T-helper 1 cell treated with Interleukin-12 subunit alpha and Interleukin-12 subunit beta and Interleukin-4 antibody, amounts not matched to agents 30 μg/mL and 1 μg/mL, for 36 hours (primary cell): Measurements from ENCODE around the gene F11R.
"Not testable (repeated sequence)": the region's sequence is repeated elsewhere in the genome, so short reads cannot be mapped to it uniquely, and the experiment has no call there.

Source experiments
- H3K27ac Mint-ChIP-seq: one replicate; pipeline ENCODE4 v1.8.0; 2021; ENCODE audit warnings: mild to moderate bottlenecking, mixed read lengths
- H3K27me3 Mint-ChIP-seq: one replicate; pipeline ENCODE4 v1.8.0; 2021; ENCODE audit warnings: low read depth, mixed read lengths
- H3K36me3 Mint-ChIP-seq: one replicate; pipeline ENCODE4 v1.8.0; 2021; ENCODE audit warnings: low read depth, mixed read lengths
- H3K4me1 Mint-ChIP-seq: one replicate; pipeline ENCODE4 v1.8.0; 2021; ENCODE audit warnings: low read depth, mixed read lengths
- H3K4me3 Mint-ChIP-seq: one replicate; pipeline ENCODE4 v1.8.0; 2021; ENCODE audit warnings: mild to moderate bottlenecking, moderate library complexity, mixed read lengths
- H3K9me3 Mint-ChIP-seq: one replicate; pipeline ENCODE4 v1.8.0; 2021; ENCODE audit warnings: mixed read lengths

Gene F11R

DNA sequence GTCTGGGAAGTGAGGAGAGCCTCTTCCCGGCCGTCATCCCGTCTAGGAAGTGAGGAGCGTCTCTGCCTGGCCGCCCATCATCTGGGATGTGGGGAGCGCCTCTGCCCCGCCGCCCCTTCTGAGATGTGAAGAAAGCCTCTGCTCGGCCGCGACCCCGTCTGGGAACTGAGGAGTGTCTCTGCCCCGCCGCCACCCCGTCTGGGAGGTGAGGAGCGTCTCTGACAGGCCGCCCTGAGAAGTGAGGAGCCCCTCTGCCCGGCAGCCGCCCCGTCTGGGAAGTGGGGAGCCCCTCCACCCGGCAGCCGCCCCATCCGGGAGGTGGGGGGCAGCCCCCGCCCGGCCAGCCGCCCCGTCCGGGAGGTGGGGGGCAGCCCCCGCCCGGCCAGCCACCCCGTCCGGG is 8.5 kb upstream of the F11R start:
- H3K9me3 Mint-ChIP-seq, H3K4me3 Mint-ChIP-seq, H3K27me3 Mint-ChIP-seq, H3K27ac Mint-ChIP-seq, H3K4me1 Mint-ChIP-seq, H3K36me3 Mint-ChIP-seq: not testable (repeated sequence)

DNA sequence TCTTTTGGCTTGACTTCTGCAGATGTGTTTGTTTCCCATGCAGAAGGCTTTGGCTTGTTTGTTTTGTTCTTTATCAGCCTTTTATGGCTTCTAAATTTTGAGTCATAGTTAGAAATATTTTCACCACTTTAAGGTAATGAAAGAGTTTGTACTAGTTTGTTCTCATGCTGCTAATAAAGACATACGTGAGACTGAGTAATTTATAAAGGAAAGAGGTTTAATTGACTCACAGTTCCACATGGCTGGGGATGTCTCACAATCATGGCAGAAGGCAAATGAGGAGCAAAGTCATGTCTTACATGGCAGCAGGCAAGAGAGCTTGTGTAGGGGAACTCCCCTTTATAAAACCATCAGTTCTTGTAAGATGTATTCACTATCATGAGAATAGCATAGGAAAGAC is 6.0 kb upstream of the F11R start:
- not testable (repeated sequence) for H3K27ac Mint-ChIP-seq, H3K27me3 Mint-ChIP-seq, H3K9me3 Mint-ChIP-seq, H3K36me3 Mint-ChIP-seq, H3K4me3 Mint-ChIP-seq, H3K4me1 Mint-ChIP-seq

DNA sequence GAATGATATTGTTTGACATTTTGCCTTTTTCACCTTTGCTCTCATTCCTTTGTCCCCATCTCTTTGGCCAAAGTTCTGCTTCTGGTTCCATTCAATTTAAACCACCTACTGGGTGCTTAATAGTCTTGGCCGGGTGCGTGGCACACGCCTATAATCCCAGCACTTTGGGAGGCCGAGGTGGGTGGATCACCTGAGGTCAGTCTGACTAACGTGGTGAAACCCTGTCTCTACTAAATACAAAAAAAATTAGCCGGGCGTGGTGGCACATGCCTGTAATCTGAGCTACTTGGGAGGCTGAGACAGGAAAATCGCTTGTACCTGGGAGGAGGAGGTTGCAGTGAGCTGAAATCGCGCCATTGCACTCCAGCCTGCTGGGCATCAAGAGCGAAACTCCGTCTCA is 1.5 kb upstream of the F11R start:
- peak overlapping the region; percentile 7 for H3K27ac Mint-ChIP-seq

DNA sequence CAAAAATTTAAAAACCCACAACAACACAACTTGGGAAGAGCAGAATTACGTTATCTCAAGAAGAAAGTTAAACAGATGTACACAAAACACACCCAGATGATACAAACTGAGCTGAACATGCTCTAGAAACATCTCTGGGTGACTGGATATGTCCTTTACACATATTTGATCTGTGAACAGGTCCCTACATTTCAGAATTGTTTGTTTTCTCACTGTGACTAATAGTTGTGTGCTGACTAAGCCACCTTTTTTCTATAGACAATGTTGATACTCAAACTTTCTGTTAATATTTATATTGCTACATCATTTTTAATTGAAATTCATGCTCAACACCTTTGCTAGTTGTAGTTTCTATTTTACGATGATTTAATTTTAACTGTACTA is 1.0 kb upstream of the F11R start:
- Mint-ChIP-seq H3K27ac (no peak overlapping the region), H3K4me1 (peaks cover 22% of the 10 kb centered on the region), H3K27me3 (no peaks in the 10 kb centered on the region), H3K9me3 (peaks cover 2% of the 10 kb centered on the region), H3K4me3 (peak overlapping the region; percentile 93), H3K36me3 (peaks cover 2% of the 10 kb centered on the region)

More for the DNA sequence above, 1.5 kb upstream of the F11R start:
- H3K36me3 Mint-ChIP-seq, H3K27me3 Mint-ChIP-seq, H3K9me3 Mint-ChIP-seq: not testable (repeated sequence)
- Mint-ChIP-seq H3K4me1 (peaks cover 22% of the 10 kb centered on the region), H3K4me3 (peak overlapping the region; percentile 11)

DNA sequence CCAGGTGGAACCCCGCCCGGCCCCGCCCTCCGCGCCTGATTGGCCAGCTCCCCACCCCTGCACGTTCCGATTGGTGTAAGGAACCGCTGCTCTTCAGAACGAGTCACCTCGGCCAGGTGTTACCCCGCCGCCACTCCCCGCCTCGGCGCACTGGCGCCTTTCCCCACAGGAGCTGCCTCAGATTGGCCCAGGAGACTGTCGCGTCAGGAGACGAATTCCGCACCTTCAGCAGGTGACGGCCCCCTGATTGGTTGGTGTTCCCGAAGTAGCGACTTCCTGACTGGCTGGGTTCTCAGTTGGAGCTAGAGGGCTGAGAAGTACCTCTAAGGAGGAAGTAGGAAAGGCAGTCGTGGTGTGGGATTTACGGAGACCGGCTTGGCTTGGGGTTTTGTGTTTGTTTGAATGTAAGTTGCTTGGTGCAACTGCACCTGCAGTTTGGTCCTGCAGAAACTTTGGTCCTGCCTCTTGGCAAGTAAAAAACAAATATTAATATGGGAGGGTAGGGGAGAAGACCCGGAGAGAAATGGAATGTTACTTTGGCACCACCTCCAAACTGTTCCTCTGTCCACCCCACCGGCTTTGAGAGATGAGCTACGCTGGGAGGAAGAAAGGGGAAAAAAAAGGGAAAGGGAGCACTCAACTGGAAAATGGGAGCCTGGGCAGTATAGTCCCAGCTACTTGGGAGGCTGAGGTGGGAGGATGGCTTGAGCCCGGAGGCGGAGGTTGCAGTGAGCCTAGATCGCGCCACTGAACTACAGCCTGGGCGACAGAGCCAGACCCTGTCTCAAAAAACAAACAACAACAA is 415 bp upstream of the F11R start:
- Mint-ChIP-seq H3K27ac (peak overlapping the region; percentile 72), H3K4me1 (peaks cover 24% of the 10 kb centered on the region), H3K9me3 (no peaks in the 10 kb centered on the region), H3K27me3 (no peaks in the 10 kb centered on the region), H3K4me3 (peak overlapping the region; percentile 93), H3K36me3 (no peaks in the 10 kb centered on the region)

DNA sequence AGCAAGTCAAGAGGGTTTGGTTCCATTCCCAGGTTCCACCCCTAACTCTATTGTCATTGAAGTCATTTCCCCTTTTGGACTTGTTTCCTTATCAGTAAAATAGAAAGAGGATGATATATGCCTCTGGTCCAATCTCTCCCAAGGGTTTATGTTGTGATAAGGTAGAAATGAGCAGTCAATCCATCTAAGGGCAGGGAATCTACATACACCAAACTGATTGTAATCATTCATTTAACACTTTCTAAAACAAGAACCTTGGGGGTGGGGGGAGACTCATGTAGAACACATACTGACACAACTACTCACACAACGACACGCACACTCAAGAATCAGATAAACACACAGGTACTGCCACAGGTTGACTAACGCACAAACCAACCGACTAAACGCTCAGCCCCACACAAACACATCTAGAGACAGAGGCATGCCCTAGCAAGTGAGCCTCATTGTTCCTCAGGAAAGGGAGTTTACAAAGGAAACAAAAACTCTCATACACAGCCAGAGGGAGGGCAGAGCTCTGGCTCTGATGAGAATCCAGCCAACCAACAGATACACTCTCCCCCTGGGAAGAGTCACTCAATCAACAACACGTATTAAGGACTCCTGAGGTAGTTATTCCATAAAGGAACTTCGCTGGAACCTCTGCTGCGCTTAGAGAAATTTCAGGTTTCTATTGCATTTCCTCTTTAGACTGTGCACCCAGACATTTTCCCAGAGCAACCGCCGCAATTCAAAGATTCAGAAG is 1.0 kb downstream of the F11R start:
- Mint-ChIP-seq H3K36me3 (no peaks in the 10 kb centered on the region), H3K4me1 (peaks cover 24% of the 10 kb centered on the region), H3K27ac (peak overlapping the region; percentile 72), H3K9me3 (no peaks in the 10 kb centered on the region), H3K4me3 (peak overlapping the region; percentile 93), H3K27me3 (no peaks in the 10 kb centered on the region)

DNA sequence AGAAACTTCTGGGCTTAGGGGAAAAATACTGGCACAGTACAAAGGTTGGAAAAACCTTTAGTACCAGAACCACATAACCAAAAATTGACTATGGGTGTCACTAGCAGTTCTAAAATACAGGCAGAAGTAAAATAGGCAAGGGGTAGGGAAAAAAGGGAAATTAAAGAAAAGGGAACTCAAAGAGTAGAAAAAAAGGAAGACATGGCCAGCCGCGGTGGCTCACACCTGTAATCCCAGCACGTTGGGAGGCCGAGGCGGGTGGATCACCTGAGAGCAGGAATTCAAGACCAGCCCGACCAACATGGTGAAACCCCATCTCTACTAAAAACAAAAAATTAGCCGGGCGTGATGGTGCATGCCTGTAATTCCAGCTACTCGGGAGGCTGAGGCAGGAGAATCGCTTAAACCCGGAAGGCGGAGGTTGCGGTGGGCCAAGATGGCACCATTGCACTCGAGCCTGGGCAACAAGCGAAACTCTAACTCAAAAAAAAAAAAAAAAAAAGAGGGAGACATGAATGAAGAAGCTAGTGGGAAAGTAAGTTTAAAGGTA is 1.8 kb downstream of the F11R start:
- Mint-ChIP-seq H3K4me3 (peak overlapping the region; percentile 93), H3K4me1 (peaks cover 24% of the 10 kb centered on the region)
- H3K27me3 Mint-ChIP-seq, H3K36me3 Mint-ChIP-seq, H3K9me3 Mint-ChIP-seq, H3K27ac Mint-ChIP-seq: not testable (repeated sequence)

DNA sequence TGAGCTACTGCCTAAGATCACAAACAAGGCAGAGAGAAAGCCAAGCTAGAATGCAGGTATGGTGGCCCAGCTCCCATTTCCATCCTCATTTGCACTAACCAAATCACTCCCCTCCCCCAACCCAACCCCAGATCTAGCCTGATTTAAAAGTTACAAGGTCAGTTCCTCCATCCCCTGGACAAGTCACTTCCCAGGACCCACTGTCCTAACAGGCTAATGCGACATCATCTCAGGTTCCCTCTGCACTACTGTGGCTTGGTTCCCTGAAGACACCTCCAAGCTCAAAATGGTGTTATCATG is 2.4 kb downstream of the F11R start:
- Mint-ChIP-seq H3K27me3 (no peaks in the 10 kb centered on the region), H3K36me3 (no peaks in the 10 kb centered on the region), H3K9me3 (no peaks in the 10 kb centered on the region), H3K4me3 (no peak overlapping the region), H3K27ac (no peak overlapping the region), H3K4me1 (peaks cover 31% of the 10 kb centered on the region)

DNA sequence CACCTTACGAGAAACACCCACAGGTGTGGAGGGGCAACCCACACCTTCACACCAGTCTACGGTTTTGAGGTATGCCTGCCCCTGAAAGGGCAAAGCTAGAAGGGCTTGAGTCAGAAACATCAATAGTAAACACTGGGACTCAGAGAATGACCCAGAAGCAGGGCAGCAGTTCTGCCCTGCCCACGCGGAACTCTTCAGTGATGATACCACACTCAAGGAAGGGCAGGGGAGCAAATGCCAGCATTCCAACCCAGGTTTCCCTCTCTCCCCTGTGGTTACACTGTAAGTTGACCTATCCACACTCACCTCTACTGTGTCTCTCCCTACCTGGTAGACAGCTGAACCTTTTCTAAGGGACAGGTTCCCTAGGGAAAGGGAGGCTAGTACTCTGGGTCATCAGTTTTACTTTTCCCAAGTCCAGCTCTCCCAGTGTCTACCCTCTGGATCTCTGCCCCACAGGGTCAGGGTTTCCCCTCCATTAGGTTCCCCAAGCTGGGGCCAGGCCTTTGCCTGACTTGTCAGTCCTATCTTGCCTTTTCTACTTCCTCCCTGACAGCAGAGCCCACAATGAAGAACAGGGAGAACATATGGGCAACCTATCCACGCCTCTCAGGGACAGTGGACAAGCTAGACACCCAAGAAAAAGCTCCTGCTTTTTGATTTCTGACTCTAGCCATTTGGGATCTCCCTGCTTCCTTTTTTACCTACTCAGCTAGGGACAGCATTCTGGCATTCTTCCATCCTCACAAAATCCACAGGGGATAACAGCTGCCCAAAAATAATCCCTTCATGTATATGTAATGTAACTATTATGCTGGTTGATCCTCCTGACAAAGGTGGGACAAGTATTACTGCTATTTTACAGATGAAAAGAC is 3.0 kb downstream of the F11R start:
- Mint-ChIP-seq H3K27ac (no peak overlapping the region), H3K27me3 (no peaks in the 10 kb centered on the region), H3K4me3 (no peak overlapping the region), H3K36me3 (no peaks in the 10 kb centered on the region), H3K9me3 (no peaks in the 10 kb centered on the region), H3K4me1 (peaks cover 36% of the 10 kb centered on the region)

DNA sequence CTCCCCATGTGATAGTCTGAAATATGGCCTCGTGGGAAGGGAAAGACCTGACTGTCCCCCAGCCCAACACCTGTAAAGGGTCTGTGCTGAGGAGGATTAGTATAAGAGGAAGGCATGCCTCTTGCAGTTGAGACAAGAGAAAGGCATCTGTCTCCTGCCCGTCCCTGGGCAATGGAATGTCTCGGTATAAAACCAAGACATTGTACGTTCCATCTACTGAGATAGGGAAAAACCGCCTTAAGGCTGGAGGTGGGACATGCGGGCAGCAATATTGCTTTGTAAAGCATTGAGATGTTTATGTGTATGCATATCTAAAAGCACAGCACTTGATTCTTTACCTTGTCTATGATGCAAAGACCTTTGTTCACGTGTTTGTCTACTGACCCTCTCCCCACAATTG is 3.8 kb downstream of the F11R start:
- not testable (repeated sequence) for H3K4me3 Mint-ChIP-seq, H3K36me3 Mint-ChIP-seq, H3K27me3 Mint-ChIP-seq, H3K27ac Mint-ChIP-seq, H3K9me3 Mint-ChIP-seq
- peaks cover 39% of the 10 kb centered on the region for H3K4me1 Mint-ChIP-seq

DNA sequence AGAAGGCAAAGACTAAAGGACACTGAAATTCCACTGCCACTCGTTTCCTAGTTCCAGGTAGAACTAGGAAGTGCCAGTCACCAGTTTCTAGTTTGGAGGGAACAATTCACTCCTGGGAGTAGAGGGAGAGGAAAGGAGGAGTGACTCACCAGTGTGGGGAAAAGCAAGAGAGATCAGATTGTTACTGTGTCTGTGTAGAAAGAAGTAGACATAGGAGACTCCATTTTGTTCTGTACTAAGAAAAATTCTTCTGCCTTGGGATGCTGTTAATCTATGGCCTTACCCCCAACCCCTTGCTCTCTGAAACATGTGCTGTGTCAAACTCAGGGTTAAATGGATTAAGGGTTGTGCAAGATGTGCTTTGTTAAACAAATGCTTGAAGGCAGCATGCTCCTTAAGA is 4.3 kb downstream of the F11R start:
- H3K4me3 Mint-ChIP-seq, H3K36me3 Mint-ChIP-seq, H3K9me3 Mint-ChIP-seq, H3K27ac Mint-ChIP-seq, H3K27me3 Mint-ChIP-seq: not testable (repeated sequence)
- H3K4me1 Mint-ChIP-seq = peaks cover 43% of the 10 kb centered on the region

DNA sequence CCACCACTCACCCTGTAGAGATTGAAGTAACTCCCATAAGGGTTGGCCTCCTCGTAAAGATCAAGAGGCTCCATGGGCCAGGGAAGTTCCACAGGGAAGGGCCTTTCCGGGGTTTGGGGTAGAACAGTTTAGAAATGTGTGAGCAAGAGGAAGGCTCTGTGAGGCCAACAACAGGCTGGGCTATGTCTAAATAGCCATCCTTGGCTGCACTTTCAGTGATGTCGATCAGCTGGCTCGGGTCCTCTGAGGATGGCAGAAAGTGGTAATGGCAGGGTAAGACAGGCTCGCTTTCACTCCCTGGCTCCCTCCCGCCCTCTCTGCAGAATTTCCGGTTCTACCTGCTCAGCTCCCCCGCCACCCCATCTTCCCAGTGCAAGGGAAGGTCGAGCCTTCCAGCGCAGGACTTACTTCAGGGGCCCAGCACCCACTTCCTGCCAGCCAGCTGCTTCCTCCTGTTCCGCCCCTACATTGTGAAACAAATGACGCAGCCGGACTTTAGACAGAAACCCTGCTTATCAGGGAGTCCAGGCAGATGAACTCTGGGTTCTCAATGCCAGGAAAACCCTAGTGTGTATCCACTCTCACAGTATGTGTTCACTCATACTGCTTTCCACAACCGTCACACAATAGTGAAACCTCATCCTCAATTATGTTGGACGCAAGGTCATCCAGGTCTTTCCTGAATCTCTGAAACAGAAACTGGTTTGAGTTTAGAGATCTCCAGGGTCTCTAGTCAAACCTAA is 7.3 kb downstream of the F11R start:
- no peaks in the 10 kb centered on the region for H3K27me3 Mint-ChIP-seq
- peak overlapping the region; percentile 96 for H3K27ac Mint-ChIP-seq
- H3K9me3 Mint-ChIP-seq = no peaks in the 10 kb centered on the region
- H3K4me1 Mint-ChIP-seq = peaks cover 27% of the 10 kb centered on the region
- H3K36me3 Mint-ChIP-seq = peaks cover 4% of the 10 kb centered on the region
- peak overlapping the region; percentile 68 for H3K4me3 Mint-ChIP-seq

DNA sequence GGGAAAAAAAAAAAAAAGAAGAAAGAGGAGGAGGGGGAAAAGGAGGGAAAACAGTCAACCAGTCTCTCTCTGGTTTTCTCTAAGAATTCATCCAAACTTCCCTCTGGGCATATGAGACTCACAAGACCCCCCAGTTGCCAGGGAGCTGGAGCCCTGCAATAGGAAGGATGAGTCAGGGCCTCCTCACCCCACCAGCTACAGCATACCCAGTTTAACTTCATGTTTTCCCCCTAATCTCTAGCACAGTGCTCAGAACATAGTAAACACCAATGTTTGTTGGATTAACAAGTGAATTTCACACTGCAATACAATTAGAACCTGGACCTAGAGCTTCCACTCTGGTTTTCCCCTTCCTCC is 7.8 kb downstream of the F11R start:
- no peaks in the 10 kb centered on the region for H3K9me3 Mint-ChIP-seq
- no peaks in the 10 kb centered on the region for H3K27me3 Mint-ChIP-seq
- peaks cover 24% of the 10 kb centered on the region for H3K4me1 Mint-ChIP-seq
- H3K36me3 Mint-ChIP-seq = peaks cover 4% of the 10 kb centered on the region
- peak overlapping the region; percentile 68 for H3K4me3 Mint-ChIP-seq
- peak overlapping the region; percentile 96 for H3K27ac Mint-ChIP-seq

DNA sequence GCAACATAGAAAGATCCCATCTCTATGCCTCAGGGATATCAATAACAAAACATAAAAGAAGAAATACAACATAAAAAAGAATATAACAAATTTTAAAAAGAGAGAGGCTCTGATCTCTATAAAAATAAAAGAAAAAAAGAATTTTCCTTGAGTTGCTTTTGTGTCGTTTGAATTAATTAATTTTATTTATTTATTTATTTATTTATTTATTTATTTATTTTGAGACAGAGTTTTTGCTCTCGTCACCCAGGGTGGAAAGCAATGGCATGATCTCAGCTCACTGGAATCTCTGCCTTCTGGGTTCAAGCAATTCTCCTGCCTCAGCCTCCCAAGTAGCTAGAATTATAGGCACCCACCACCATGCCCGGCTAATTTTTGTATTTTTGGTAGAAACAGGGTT is 8.5 kb downstream of the F11R start:
- Mint-ChIP-seq H3K4me1 (peaks cover 24% of the 10 kb centered on the region), H3K4me3 (no peak overlapping the region), H3K27ac (no peak overlapping the region), H3K36me3 (peaks cover 4% of the 10 kb centered on the region), H3K27me3 (no peaks in the 10 kb centered on the region), H3K9me3 (no peaks in the 10 kb centered on the region)
